ENCODE results near the gene OTOP2. TPM values are rescaled to one million over a fixed set of nuclear protein-coding genes. Genes with fewer than 3 reads are reported as not detected.

OTOP2 gene
- total and polyA plus RNA-seq, 9 of the 15 experiments (the other 6 are each of a cell fraction or from before 2014, with no cell fraction given), result 0.04 to 0.36 (median 0.14) TPM; not detected in 1

DNA sequence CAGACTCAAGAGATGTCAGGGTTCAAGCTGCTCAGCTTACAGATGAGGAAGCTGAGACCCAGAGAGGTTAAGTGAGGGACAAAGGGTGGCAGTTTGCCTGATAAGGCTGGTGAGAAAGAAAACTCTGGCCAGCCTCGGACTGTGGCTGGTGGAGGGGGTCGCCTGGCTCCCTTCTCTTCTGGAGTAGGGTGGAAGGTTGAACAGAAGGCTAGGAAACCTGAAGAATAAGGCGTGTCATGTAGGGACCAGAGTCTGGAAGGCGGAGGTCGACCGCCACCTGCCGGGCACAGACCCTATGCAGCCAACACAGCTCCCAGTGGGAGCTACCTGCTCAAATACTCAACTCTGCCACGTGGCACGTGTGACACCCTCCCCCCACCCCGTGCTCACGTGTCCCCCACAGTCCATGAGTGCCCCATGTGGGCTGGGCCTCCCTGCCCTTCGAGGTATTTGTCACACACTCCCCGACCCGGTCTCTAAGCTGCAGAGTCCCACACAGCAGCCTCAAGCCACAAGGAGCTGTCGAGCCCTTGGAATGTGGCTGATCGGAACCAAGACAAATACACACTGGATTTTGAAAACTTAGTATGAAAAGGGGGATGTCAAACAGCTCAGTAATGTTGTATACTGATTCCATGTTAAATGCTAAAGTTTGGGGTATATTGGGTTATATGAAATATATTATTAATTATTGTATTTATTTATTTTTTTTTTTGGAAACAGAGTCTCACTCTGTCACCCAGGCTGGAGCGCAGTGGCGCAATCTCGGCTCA lies 36.7 kb downstream of the OTOP2 start (continued):
- no peak for TF ChIP-seq SMAD1 (IDR thresholded peaks at IDR 0.05; ENCODE audit: low read depth, low read length, partially characterized antibody)
- TF ChIP-seq ZNF75A (CRISPR knock-in tag; IDR thresholded peaks at IDR 0.05), result no peak
- TF ChIP-seq ZNF324 (CRISPR knock-in tag; IDR thresholded peaks at IDR 0.05), result no peak
- peak; percentile 76 for TF ChIP-seq CTBP1 (IDR thresholded peaks at IDR 0.05; ENCODE audit: borderline replicate concordance)
- TF ChIP-seq FOXK2 (conservative IDR thresholded peaks at IDR 0.05 in 1 of 2, IDR thresholded peaks at IDR 0.05 in 1 of 2; ENCODE audit: low read depth in 2 of 2), result peak; percentile 40 to 86; a peak in 2 of 4 replicates
- TF ChIP-seq, protein P1, sequence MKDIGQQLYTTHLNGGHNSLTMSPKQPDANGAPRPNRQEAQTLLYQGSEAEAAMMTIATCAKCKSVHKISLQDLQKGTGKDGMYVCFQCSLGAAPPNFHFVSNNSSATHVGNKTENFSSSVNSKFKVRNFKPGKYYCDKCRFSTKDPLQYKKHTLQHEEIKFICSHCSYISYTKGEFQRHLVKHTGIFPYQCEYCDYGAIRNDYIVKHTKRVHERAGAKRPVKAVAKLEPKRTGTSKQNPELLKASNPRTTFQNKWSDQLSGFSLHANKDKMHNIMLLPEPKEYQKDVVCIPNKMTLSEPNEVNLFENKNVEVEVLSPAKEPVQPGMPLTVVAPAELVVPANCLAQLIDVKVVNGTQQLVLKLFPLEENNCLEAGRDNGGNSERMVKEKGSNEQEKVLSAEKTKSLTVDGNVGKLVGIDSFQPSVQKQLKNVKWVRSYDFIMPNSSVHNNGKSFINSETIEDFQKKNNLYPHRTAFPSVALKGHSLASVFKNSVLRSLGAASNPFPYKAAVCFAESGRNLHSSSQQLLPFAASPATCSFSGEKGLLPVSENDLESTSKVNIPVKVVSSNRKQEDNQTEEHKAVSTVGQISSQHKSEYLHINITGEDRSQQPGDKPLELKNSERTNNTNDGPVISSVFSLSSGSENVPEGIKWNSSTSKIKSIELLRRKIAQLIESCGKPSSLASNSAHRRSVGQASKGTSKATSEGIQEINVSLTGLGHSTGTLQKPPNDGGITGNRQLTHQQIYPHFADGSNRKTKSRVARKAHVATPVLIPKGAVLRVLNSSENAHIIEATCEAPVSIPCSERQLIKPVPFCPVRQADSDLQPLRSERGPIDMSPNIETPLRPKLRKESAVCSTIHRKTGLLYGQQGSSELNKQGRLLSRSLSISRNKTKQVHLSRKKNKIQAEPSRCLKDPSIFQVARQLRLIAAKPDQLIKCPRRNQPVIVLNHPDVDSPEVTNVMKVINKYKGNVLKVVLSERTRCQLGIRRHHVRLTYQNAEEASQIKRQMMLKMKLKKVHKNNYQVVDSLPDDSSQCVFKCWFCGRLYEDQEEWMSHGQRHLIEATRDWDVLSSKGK (CRISPR knock-in tag; IDR thresholded peaks at IDR 0.05), result no peak
- TF ChIP-seq KLF16 (IDR thresholded peaks at IDR 0.05), result no peak
- TF ChIP-seq NR2C1 (IDR thresholded peaks at IDR 0.05), result no peak
- TF ChIP-seq NR2C1 (tag; IDR thresholded peaks at IDR 0.05), result no peak
- no peak for TF ChIP-seq SRSF3 (IDR thresholded peaks at IDR 0.05; ENCODE audit: insufficient read depth, low read length)
- no peak for TF ChIP-seq GATAD2B (IDR thresholded peaks at IDR 0.05; ENCODE audit: borderline replicate concordance)
- TF ChIP-seq ZNF41 (CRISPR knock-in tag; conservative IDR thresholded peaks at IDR 0.05), result no peak
- TF ChIP-seq NONO (IDR thresholded peaks at IDR 0.05; ENCODE audit: low read depth in 2 of 2, low read length in 1 of 2), result no peak
- no peak for TF ChIP-seq BRD4 (IDR thresholded peaks at IDR 0.05)
- TF ChIP-seq TRIM24 (IDR thresholded peaks at IDR 0.05), result peak in 1 of 2 experiments; percentile 73; a peak in 2 of 4 replicates
- TF ChIP-seq ZNF695 (CRISPR knock-in tag; IDR thresholded peaks at IDR 0.05), result no peak
- TF ChIP-seq POLR2A (conservative IDR thresholded peaks at IDR 0.05), result no peak
- TF ChIP-seq HNRNPLL (IDR thresholded peaks at IDR 0.05; ENCODE audit: low read depth, low read length, poor library complexity, severe bottlenecking), result no peak
- TF ChIP-seq IRF2 (CRISPR knock-in tag; IDR thresholded peaks at IDR 0.05), result no peak
- TF ChIP-seq RBFOX2 (IDR thresholded peaks at IDR 0.05; ENCODE audit: low read depth, low read length), result peak; percentile 28; the same call in 1 of the 2 replicates
- 0 out of 2 replicates have a peak, but pooled peaks have one; percentile 15 for TF ChIP-seq TRIM28 (IDR thresholded peaks at IDR 0.05)
- TF ChIP-seq ELF4 (CRISPR knock-in tag; IDR thresholded peaks at IDR 0.05), result no peak
- TF ChIP-seq PTRF (tag; IDR thresholded peaks at IDR 0.05), result no peak
- TF ChIP-seq POLR2G (IDR thresholded peaks at IDR 0.05; ENCODE audit: low read depth, low read length), result no peak
- no peak for TF ChIP-seq NR2F6 (CRISPR knock-in tag; IDR thresholded peaks at IDR 0.05)
- no peak for TF ChIP-seq TEAD2 (tag; IDR thresholded peaks at IDR 0.05)
